ENCODE data around the gene FBXO7.

The FBXO7 gene

GRCh38 chr22:32492111-32492510 is 17.5 kb downstream of the FBXO7 start:
- DNase-seq, result no peak

DNA sequence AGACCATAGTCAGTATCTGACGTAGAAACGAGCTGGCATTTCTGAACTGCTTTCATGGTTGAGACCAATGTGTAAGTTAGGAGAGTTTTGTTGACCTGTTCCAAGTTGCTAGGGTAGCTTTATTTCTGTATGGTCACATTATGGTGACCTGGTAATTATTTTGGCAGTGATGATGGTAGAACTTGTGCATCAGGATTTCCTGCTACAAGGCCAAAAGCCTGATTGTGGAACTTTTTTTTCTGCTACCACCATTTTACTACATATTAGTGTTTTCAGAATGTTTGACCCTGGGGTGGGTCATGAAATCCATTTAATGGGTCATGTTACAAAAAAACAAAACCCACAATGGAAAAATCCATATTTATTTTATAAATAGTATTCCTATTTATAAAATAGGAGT is 18.9 kb downstream of the FBXO7 start:
- no peak for DNase-seq

DNA sequence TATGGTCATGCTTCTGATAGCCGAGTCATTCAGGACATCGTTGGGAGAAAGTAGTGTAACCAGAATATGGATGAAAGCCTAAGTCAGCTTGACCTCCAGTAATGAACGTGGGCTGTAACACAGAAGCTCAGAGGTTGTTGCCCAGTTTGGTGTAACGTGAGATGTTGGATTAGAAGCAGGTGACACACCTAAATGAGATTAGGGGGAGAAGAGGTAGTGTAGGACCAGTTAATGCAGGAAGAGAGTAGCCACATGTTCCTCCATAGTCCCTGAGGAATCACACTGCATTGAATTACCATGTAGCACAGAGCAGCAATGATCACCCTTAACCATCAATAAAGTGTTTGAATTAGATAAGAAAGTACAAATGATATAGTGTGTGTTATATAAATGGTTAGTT is 20.4 kb downstream of the FBXO7 start:
- no peak for DNase-seq

- no peak for DNase-seq
Observed at GRCh38 chr22:32499666-32500065, 25.1 kb downstream of the FBXO7 start.

GRCh38 chr22:32501836-32502752 is 27.5 kb downstream of the FBXO7 start:
- DNase-seq, result no peak

DNA sequence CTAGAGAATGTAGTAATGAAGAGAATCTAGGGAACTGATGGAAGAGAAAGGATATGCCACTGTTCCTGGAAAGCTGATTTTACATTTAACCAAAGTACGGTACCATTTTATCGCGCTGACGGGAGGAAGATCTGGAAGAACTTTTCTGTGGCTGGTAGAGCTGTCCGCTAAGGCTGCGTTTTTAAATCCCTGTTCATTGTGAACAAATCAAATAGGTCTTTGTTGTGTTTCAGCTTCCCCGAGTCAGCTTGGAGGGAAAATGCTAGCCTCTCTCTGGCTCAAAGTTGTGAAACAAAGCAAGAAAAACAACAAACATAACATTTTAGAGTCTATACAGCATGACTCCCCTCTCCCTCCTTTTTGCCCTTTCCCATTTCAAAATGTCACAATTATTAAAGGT is 34.4 kb downstream of the FBXO7 start:
- no peak for DNase-seq

GRCh38 chr22:32511274-32511673 is 36.7 kb downstream of the FBXO7 start:
- no peak for DNase-seq

GRCh38 chr22:32511776-32512175 is 37.2 kb downstream of the FBXO7 start:
- DNase-seq, result no peak

DNA sequence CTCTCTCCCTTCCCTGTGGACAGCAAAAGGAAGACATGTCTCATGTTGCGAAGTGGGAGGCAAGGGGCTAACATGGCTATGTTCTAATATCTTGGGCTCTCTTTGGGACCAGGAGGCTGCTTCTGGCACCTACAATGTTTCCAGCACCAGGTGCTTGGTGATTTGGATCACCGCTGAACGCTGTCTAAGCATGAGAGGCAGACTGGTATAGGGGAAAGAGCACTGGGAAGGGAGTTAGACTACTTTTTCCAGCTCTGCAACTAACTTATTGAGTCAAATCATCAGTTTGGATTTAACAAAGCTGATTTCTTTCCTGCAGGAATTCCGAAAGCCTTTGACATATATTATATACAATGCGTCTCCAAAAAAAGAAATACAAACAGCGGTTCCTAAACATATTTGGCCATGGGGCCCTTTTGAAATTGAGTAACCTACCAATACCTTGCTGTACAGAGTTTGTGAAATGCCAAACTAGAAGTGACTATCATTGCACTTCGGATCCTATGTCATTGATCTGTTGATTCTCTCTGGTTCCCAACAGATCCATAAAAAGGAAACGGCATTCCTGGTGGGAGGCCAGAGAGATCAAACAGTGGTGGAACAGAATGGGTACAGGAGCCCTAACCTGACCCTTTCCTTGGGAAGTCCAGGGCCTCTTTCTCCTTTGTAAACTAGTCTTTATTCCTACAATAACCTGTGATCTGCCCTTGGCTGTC is 37.8 kb downstream of the FBXO7 start:
- DNase-seq, result no peak

DNA sequence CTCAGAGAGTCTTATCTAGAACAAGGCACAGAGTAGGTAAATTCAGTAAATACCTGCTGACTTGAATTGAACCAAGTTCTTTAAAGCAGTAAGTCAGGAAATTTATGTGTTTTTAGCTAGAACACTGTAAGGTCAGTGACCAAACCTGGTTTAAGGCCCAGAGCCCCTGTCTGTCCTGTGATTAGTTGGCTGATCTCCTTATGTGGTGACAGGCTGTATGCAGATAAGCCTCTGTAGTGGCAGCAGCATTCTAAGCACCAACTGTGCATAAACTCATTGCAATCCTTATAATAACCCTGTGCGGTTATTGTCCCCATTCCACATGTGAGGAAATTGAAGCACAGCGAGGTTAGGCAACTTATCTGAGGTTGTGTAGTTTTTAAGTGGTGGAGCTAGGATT is 40.5 kb downstream of the FBXO7 start:
- DNase-seq, result peak; percentile 71

- DNase-seq, result no peak
Observed at GRCh38 chr22:32517488-32517887, 42.9 kb downstream of the FBXO7 start.

DNA sequence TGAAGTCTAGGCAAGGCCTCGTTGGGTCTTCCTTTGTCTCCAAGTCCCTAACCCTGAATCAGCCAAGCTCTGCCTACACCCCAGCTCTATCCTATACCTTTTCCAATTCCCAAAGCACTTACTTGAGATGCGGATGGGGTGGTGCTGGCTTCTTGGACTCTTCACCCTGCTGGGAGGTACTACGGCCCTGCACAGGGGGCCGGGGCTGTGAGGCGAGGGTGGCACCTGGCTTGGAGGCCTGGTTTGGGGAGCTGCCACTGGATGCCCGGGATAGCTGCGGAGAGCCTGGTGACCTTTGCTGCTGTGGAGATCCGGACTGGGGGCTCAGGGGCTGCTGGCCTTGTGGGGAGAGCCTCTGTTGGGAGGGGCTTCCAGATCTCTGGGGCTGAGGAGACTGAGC is 43.3 kb downstream of the FBXO7 start:
- DNase-seq, result no peak

DNA sequence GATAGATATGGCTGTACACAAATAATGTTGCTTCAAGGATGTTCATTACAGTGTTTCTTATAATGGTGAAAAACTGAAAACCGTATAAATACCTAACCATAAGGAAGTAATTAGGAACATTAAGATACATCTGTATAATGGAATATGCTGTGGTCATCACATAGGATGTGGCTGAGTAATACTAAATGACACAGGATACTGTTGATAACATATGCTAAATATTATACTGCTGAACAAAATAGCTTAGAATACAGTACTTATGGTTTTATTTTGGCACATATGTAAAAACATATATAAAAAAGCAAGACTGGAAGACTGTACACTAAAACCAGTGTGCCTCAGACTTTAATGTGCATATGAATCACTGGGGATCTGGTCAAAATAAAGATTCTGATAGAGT is 43.8 kb downstream of the FBXO7 start:
- no peak for DNase-seq

DNA sequence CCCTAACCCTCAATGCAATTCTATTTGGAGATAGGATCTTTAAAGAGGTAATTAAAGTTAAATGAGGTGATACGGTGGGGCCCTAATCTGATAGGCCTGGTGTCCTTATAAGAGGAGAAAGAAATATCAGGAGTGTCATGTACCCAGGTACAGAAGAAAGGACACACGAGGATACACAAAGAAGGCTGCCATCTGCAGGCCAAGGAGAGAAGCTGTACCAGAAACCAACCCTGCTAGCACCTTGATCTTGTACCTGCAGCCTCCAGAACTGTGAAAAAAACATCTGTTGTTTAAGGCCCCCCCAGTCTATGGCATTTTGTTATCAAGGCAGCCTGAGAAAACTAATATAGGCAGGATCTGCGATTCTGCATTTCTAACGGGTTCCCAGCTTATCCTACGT is 44.2 kb downstream of the FBXO7 start:
- peak; percentile 41 for DNase-seq

DNA sequence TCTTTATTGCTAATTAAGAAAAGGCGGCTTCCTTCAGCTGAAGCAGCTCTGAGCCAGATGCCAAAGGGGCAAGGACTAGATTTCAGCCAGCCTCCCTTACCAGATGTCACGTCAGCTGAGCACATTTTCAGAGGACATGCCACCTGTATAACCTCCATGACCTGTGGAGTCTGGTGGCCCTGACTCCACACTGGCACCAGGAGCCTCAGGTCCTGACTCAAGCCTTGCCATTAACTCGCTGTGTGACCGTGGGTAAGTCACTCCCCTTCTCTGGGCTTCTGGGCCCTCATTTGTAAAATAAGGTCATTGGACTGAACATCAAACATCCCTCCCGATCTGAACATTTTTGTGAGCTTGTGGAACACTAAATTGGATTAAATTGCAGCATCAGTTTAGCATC is 46.0 kb downstream of the FBXO7 start:
- no peak for DNase-seq

- no peak for DNase-seq
Observed at GRCh38 chr22:32522237-32522636, 47.6 kb downstream of the FBXO7 start.

- DNase-seq, result peak; percentile 29
Observed at GRCh38 chr22:32527756-32528155, 53.1 kb downstream of the FBXO7 start.

GRCh38 chr22:32528316-32528715 is 53.7 kb downstream of the FBXO7 start:
- no peak for DNase-seq

DNA sequence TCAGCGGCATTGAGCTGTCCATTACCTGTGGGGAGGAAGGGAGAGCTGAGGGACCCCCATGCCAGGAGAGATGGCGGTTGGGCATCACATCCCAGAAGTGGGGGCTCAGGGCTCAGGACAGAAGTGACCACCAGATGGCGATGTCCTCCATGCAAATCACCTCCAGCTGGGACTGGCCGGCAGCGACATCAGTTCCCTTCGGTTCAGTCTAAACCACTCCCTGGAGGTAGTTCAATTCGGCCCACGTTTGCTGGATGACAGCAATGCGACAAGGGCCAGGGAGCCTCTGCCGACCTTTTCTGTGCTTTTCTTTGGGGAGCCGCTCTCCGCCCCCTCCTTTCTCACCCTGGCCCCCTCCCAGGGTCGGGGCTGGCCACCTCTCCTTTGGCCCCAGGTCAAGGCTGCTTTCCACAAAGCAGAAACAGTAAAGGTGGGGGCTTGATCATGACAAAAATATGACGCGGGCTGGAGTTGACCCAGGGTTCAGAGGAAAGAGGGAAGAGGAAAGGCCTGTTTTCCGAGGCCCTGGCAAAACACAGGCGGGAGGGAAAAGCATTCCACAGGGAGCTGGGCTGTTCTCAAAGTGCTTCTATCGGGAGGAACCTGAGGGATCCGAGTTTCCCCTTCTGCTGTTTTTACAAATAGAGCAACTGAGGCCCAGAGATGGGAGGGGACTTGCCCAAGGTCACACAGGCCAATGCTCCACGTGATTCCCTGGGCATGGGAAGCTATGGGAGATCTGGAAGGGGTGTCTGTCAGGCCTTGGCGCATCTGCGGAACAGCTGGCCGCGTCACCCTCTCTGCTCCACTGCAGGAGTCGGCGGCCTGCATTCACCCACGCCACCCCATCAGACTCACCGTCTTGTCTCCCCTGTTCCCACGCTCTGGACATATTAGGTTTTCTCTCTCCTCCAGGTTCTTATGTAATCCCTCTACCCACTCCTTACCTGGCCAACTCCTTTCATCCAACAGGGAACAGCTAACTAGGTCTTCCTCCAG is 54.7 kb downstream of the FBXO7 start:
- peak; percentile 95 for DNase-seq

- DNase-seq, result no peak
Observed at GRCh38 chr22:32531228-32531627, 56.6 kb downstream of the FBXO7 start.

GRCh38 chr22:32531931-32532819 is 57.6 kb downstream of the FBXO7 start:
- DNase-seq, result no peak

- DNase-seq, result no peak
Observed at GRCh38 chr22:32532820-32533128, 58.2 kb downstream of the FBXO7 start.

Data from hematopoietic multipotent progenitor cell treated with erythropoietin and hydrocortisone succinate and interleukin-3 and kit ligand, for 4 days (in vitro differentiated cells).